GM23338 (cell line): Measurements from ENCODE around the gene CPNE4. TPM values are rescaled to one million over a fixed set of nuclear protein-coding genes. Genes with fewer than 3 reads are reported as not detected.
A peak's percentile ranks its signal among the peaks of the same experiment; 100 is the strongest.

Experiments
- ATAC-seq: fragments of 200-7000 bp; cut with Tn5 transposase; 3 replicates; pipeline ENCODE4 v1.9.1; 2020
- DNase-seq: peaks from one replicate; pipeline ENCODE4 v3.0.0-alpha.2; 2015; ENCODE audit warnings: low spot score
- H2AFZ ChIP-seq: fragments of 200-600 bp; sonication (generic); 2 replicates; pipeline ENCODE4 v1.8.0; 2016; ENCODE audit warnings: antibody characterized with exemption, mild to moderate bottlenecking, moderate library complexity
- H3F3A ChIP-seq: fragments of 200-600 bp; sonication (generic); replicated peaks from 2 replicates; pipeline ENCODE4 v1.8.0; 2017; ENCODE audit warnings: antibody characterized with exemption, mixed run types, low read depth
- H3K27ac ChIP-seq: fragments of 200-600 bp; sonication (generic); 2 replicates; pipeline ENCODE4 v1.6.1; 2016; ENCODE audit warnings: low read depth
- H3K27me3 ChIP-seq: fragments of 200-600 bp; sonication (generic); 2 replicates; pipeline ENCODE4 v1.8.0; 2016; ENCODE audit warnings: mild to moderate bottlenecking, mixed run types, moderate library complexity; ENCODE audit not compliant: insufficient read depth
- H3K36me3 ChIP-seq: fragments of 200-600 bp; sonication (generic); 2 replicates; pipeline ENCODE4 v1.8.0; 2016; ENCODE audit warnings: mild to moderate bottlenecking; ENCODE audit not compliant: insufficient read depth
- H3K4me1 ChIP-seq: fragments of 200-600 bp; sonication (generic); 2 replicates; pipeline ENCODE4 v1.8.0; 2016; ENCODE audit warnings: mild to moderate bottlenecking, moderate library complexity; ENCODE audit not compliant: insufficient read depth
- H3K4me2 ChIP-seq: fragments of 200-600 bp; sonication (generic); 2 replicates; pipeline ENCODE4 v1.7.1; 2017; ENCODE audit warnings: mixed run types
- H3K4me3 ChIP-seq: fragments of 200-600 bp; sonication (generic); 2 replicates; pipeline ENCODE4 v1.6.1; 2016; ENCODE audit warnings: mixed run types
- H3K79me2 ChIP-seq: fragments of 200-600 bp; sonication (generic); replicated peaks from 2 replicates; pipeline ENCODE4 v1.8.0; 2017; ENCODE audit warnings: mild to moderate bottlenecking; ENCODE audit not compliant: insufficient read depth
- H3K9me2 ChIP-seq: fragments of 200-600 bp; sonication (generic); 2 replicates; pipeline ENCODE4 v1.8.0; 2017; ENCODE audit not compliant: insufficient read depth
- H4K20me1 ChIP-seq: fragments of 200-600 bp; sonication (generic); replicated peaks from 2 replicates; pipeline ENCODE4 v1.8.0; 2017; ENCODE audit warnings: mild to moderate bottlenecking; ENCODE audit not compliant: insufficient read depth
- H3K27ac Mint-ChIP-seq: 2 replicates; pipeline ENCODE4 v1.8.0; 2020; ENCODE audit warnings: inconsistent platforms, mild to moderate bottlenecking, moderate library complexity, mixed read lengths
- H3K27me3 Mint-ChIP-seq: 3 replicates; pipeline ENCODE4 v1.8.0; 2022; ENCODE audit warnings: low read depth, mild to moderate bottlenecking, moderate library complexity, mixed read lengths, inconsistent platforms; ENCODE audit not compliant: insufficient read depth, poor library complexity
- H3K36me3 Mint-ChIP-seq: 3 replicates; pipeline ENCODE4 v1.8.0; 2021; ENCODE audit warnings: low read depth, mild to moderate bottlenecking, inconsistent platforms, moderate library complexity, mixed read lengths
- H3K4me1 Mint-ChIP-seq: 3 replicates; pipeline ENCODE4 v1.8.0; 2020; ENCODE audit warnings: mild to moderate bottlenecking, inconsistent platforms, mixed read lengths
- H3K4me3 Mint-ChIP-seq: 3 replicates; pipeline ENCODE4 v1.8.0; 2021; ENCODE audit warnings: moderate library complexity, mild to moderate bottlenecking, inconsistent platforms, mixed read lengths
- H3K9me3 Mint-ChIP-seq: 3 replicates; pipeline ENCODE4 v1.8.0; 2020; ENCODE audit warnings: moderate library complexity, mild to moderate bottlenecking, inconsistent platforms, mixed read lengths
- CREB1 ChIP-seq: fragments of 250-450 bp; sonication (Bioruptor Pico); IDR thresholded peaks from 2 replicates; pipeline ENCODE4 v1.5.0; 2020; ENCODE audit warnings: low read depth, mild to moderate bottlenecking, moderate library complexity
- EZH2 ChIP-seq: fragments of 200-600 bp; sonication (generic); IDR thresholded peaks from one replicate; pipeline ENCODE4 v1.8.0; 2017; ENCODE audit warnings: antibody characterized with exemption, mild to moderate bottlenecking, low read depth; ENCODE audit not compliant: unreplicated experiment
- EZH2phosphoT487 ChIP-seq: fragments of 200-600 bp; sonication (generic); IDR thresholded peaks from one replicate; pipeline ENCODE4 v1.8.1; 2018; ENCODE audit warnings: antibody characterized with exemption; ENCODE audit not compliant: unreplicated experiment
- JUNB ChIP-seq: IDR thresholded peaks from one replicate; pipeline ENCODE4 v1.6.1; 2016; ENCODE audit warnings: antibody characterized with exemption; ENCODE audit not compliant: unreplicated experiment
- NANOG ChIP-seq: IDR thresholded peaks from 2 replicates; pipeline ENCODE4 v1.6.1; 2016; ENCODE audit warnings: antibody characterized with exemption, borderline replicate concordance
- POLR2AphosphoS5 ChIP-seq: IDR thresholded peaks from 2 replicates; pipeline ENCODE4 v1.6.1; 2016; ENCODE audit warnings: antibody characterized with exemption, low read depth
- STAT1 ChIP-seq: IDR thresholded peaks from one replicate; pipeline ENCODE4 v1.6.1; 2016; ENCODE audit warnings: antibody characterized with exemption; ENCODE audit not compliant: unreplicated experiment
- ZNF114 ChIP-seq: fragments of 250-450 bp; sonication (Bioruptor Pico); IDR thresholded peaks from 2 replicates; pipeline ENCODE4 v1.5.0; 2020; ENCODE audit warnings: mild to moderate bottlenecking, moderate library complexity
- ZNF331 ChIP-seq: fragments of 250-450 bp; sonication (Bioruptor Pico); IDR thresholded peaks from 2 replicates; pipeline ENCODE4 v1.5.0; 2020; ENCODE audit warnings: low read depth, mild to moderate bottlenecking, moderate library complexity
- polyA plus RNA-seq: library from polyadenylated mRNA; unstranded; fragments of >200 nt; fragmentation: Nextera tagmentation; extraction: Ambion mirVana; gene quantifications from 2 replicates; pipeline ENCODE4 v1.2.1, GENCODE V29; 2016
- total RNA-seq: library from RNA; depleted of rRNA; stranded (reverse); fragments of >200 nt; shearing (Covaris generic); gene quantifications from 2 replicates; pipeline ENCODE4 v1.2.3, GENCODE V29; 2014
- TF ChIP-seq, protein P1 (sequence below): IDR thresholded peaks from one replicate; pipeline ENCODE4 v1.6.1; 2018; ENCODE audit warnings: antibody characterized with exemption; ENCODE audit not compliant: unreplicated experiment
- TF ChIP-seq, protein P2 (sequence below), 2 experiments: fragments of 200-600 bp in 1 of 2; sonication (generic) in 1 of 2; conservative IDR thresholded peaks; 2 replicates each; pipeline versions ENCODE4 v1.5.1 to v1.6.1; 2016 to 2017; ENCODE audit warnings: antibody characterized with exemption in 2 of 2, low read depth in 2 of 2, mild to moderate bottlenecking in 2 of 2, moderate library complexity in 1 of 2
- TF ChIP-seq, protein P3 (sequence below): IDR thresholded peaks from 2 replicates; pipeline ENCODE4 v1.6.1; 2016; ENCODE audit warnings: antibody characterized with exemption
- TF ChIP-seq, protein P4 (sequence below): fragments of 250-450 bp; sonication (Bioruptor Pico); IDR thresholded peaks from 2 replicates; pipeline ENCODE4 v1.5.0; 2020; ENCODE audit warnings: mild to moderate bottlenecking, moderate library complexity

CPNE4 gene
- total and polyA plus RNA-seq, 2 experiments from 2014 or later: 2.0 to 6.5 TPM

DNA sequence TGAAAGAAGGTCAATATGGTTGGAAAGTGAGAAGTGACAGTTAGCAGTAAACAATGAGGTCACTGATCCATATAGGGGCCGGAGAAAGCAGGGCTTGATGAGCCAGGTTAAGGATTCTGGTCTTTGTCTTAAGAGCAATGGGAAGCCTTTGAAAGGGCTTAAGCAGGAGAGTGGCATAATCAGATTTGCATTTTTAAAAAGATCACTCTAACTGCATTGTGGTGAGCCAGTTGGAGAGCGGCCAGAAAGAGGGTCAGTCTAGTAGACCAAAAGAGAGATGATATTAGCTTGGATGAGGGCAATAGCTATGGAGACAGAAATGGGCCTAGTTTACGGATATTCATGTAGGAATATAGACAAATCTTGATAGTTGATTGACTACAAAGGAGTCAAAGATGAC, 46.6 kb downstream of the CPNE4 start (continued):
- TF ChIP-seq, protein P1, sequence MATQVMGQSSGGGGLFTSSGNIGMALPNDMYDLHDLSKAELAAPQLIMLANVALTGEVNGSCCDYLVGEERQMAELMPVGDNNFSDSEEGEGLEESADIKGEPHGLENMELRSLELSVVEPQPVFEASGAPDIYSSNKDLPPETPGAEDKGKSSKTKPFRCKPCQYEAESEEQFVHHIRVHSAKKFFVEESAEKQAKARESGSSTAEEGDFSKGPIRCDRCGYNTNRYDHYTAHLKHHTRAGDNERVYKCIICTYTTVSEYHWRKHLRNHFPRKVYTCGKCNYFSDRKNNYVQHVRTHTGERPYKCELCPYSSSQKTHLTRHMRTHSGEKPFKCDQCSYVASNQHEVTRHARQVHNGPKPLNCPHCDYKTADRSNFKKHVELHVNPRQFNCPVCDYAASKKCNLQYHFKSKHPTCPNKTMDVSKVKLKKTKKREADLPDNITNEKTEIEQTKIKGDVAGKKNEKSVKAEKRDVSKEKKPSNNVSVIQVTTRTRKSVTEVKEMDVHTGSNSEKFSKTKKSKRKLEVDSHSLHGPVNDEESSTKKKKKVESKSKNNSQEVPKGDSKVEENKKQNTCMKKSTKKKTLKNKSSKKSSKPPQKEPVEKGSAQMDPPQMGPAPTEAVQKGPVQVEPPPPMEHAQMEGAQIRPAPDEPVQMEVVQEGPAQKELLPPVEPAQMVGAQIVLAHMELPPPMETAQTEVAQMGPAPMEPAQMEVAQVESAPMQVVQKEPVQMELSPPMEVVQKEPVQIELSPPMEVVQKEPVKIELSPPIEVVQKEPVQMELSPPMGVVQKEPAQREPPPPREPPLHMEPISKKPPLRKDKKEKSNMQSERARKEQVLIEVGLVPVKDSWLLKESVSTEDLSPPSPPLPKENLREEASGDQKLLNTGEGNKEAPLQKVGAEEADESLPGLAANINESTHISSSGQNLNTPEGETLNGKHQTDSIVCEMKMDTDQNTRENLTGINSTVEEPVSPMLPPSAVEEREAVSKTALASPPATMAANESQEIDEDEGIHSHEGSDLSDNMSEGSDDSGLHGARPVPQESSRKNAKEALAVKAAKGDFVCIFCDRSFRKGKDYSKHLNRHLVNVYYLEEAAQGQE: no peak
- no peak for TF ChIP-seq CREB1 (CRISPR knock-in tag)

DNA sequence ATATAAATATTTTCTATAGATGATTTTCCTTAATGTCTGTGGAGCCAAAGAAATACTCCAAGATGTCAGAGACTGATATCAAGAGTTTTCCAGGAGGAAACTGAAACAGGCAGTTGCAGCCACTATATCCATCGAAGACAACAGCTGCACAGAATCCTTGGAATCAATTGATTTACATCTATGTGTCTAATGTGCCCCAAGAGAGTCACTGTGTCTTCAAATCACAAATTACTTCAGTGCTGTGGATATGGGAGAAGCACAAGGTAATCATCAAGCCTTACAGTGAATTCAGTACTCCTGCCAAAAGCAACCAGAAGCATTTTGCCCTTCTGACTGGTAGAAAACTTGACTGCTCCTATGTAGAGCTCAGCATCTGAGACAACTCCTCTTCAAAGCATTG, 51.1 kb downstream of the CPNE4 start:
- Histone ChIP-seq H3K9me2 (peaks cover 10% of the 10 kb centered on the region; the same call in 1 of the 2 replicates), H2AFZ (peak overlapping the region; percentile 16; the same call in 1 of the 2 replicates), H3K27ac (no peak overlapping the region), H4K20me1 (no peaks in the 10 kb centered on the region), H3K4me3 (no peak overlapping the region), H3K79me2 (no peaks in the 10 kb centered on the region), H3K4me2 (no peak overlapping the region), H3K4me1 (no peaks in the 10 kb centered on the region), H3K36me3 (no peaks in the 10 kb centered on the region), H3F3A (no peaks in the 10 kb centered on the region), H3K27me3 (no peaks in the 10 kb centered on the region)
- no peak overlapping the region for H3K4me3 Mint-ChIP-seq
- DNase-seq (no peak), ATAC-seq (no peak)
- no peak overlapping the region for H3K27ac Mint-ChIP-seq
- peaks cover 3% of the 10 kb centered on the region for H3K27me3 Mint-ChIP-seq
- peaks cover 12% of the 10 kb centered on the region; the same call in 2 of the 3 replicates for H3K9me3 Mint-ChIP-seq
- H3K36me3 Mint-ChIP-seq: no peaks in the 10 kb centered on the region
- H3K4me1 Mint-ChIP-seq: no peaks in the 10 kb centered on the region; the same call in 2 of the 3 replicates
- TF ChIP-seq NANOG: no peak
- TF ChIP-seq ZNF114 (CRISPR knock-in tag): no peak
- no peak for TF ChIP-seq EZH2
- TF ChIP-seq POLR2AphosphoS5: no peak
- TF ChIP-seq STAT1: no peak
- no peak for TF ChIP-seq JUNB
- no peak for TF ChIP-seq CREB1 (CRISPR knock-in tag)
- TF ChIP-seq ZNF331 (CRISPR knock-in tag): no peak
- TF ChIP-seq, protein P2, sequence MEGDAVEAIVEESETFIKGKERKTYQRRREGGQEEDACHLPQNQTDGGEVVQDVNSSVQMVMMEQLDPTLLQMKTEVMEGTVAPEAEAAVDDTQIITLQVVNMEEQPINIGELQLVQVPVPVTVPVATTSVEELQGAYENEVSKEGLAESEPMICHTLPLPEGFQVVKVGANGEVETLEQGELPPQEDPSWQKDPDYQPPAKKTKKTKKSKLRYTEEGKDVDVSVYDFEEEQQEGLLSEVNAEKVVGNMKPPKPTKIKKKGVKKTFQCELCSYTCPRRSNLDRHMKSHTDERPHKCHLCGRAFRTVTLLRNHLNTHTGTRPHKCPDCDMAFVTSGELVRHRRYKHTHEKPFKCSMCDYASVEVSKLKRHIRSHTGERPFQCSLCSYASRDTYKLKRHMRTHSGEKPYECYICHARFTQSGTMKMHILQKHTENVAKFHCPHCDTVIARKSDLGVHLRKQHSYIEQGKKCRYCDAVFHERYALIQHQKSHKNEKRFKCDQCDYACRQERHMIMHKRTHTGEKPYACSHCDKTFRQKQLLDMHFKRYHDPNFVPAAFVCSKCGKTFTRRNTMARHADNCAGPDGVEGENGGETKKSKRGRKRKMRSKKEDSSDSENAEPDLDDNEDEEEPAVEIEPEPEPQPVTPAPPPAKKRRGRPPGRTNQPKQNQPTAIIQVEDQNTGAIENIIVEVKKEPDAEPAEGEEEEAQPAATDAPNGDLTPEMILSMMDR (conservative IDR thresholded peaks at IDR 0.05; ENCODE audit: low read depth in 2 of 2): no peak
- TF ChIP-seq EZH2phosphoT487: no peak
- TF ChIP-seq, protein P3, sequence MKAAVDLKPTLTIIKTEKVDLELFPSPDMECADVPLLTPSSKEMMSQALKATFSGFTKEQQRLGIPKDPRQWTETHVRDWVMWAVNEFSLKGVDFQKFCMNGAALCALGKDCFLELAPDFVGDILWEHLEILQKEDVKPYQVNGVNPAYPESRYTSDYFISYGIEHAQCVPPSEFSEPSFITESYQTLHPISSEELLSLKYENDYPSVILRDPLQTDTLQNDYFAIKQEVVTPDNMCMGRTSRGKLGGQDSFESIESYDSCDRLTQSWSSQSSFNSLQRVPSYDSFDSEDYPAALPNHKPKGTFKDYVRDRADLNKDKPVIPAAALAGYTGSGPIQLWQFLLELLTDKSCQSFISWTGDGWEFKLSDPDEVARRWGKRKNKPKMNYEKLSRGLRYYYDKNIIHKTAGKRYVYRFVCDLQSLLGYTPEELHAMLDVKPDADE: no peak
- TF ChIP-seq, protein P4, sequence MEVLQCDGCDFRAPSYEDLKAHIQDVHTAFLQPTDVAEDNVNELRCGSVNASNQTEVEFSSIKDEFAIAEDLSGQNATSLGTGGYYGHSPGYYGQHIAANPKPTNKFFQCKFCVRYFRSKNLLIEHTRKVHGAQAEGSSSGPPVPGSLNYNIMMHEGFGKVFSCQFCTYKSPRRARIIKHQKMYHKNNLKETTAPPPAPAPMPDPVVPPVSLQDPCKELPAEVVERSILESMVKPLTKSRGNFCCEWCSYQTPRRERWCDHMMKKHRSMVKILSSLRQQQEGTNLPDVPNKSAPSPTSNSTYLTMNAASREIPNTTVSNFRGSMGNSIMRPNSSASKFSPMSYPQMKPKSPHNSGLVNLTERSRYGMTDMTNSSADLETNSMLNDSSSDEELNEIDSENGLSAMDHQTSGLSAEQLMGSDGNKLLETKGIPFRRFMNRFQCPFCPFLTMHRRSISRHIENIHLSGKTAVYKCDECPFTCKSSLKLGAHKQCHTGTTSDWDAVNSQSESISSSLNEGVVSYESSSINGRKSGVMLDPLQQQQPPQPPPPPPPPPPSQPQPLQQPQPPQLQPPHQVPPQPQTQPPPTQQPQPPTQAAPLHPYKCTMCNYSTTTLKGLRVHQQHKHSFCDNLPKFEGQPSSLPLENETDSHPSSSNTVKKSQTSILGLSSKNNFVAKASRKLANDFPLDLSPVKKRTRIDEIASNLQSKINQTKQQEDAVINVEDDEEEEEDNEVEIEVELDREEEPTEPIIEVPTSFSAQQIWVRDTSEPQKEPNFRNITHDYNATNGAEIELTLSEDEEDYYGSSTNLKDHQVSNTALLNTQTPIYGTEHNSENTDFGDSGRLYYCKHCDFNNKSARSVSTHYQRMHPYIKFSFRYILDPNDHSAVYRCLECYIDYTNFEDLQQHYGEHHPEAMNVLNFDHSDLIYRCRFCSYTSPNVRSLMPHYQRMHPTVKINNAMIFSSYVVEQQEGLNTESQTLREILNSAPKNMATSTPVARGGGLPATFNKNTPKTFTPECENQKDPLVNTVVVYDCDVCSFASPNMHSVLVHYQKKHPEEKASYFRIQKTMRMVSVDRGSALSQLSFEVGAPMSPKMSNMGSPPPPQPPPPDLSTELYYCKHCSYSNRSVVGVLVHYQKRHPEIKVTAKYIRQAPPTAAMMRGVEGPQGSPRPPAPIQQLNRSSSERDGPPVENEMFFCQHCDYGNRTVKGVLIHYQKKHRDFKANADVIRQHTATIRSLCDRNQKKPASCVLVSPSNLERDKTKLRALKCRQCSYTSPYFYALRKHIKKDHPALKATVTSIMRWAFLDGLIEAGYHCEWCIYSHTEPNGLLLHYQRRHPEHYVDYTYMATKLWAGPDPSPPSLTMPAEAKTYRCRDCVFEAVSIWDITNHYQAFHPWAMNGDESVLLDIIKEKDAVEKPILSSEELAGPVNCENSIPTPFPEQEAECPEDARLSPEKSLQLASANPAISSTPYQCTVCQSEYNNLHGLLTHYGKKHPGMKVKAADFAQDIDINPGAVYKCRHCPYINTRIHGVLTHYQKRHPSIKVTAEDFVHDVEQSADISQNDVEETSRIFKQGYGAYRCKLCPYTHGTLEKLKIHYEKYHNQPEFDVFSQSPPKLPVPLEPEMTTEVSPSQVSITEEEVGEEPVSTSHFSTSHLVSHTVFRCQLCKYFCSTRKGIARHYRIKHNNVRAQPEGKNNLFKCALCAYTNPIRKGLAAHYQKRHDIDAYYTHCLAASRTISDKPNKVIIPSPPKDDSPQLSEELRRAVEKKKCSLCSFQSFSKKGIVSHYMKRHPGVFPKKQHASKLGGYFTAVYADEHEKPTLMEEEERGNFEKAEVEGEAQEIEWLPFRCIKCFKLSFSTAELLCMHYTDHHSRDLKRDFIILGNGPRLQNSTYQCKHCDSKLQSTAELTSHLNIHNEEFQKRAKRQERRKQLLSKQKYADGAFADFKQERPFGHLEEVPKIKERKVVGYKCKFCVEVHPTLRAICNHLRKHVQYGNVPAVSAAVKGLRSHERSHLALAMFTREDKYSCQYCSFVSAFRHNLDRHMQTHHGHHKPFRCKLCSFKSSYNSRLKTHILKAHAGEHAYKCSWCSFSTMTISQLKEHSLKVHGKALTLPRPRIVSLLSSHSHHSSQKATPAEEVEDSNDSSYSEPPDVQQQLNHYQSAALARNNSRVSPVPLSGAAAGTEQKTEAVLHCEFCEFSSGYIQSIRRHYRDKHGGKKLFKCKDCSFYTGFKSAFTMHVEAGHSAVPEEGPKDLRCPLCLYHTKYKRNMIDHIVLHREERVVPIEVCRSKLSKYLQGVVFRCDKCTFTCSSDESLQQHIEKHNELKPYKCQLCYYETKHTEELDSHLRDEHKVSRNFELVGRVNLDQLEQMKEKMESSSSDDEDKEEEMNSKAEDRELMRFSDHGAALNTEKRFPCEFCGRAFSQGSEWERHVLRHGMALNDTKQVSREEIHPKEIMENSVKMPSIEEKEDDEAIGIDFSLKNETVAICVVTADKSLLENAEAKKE: no peak
